Fibroblast of pulmonary artery (primary cell): Measurements from ENCODE around the gene SERTAD3.
"Not testable (repeated sequence)": the region's sequence is repeated elsewhere in the genome, so short reads cannot be mapped to it uniquely, and the experiment has no call there.

ENCODE experiments used
- DNase-seq: peaks from one replicate; pipeline ENCODE4 v3.0.0-alpha.2; 2010; ENCODE audit warnings: low read depth
- H3K4me3 ChIP-seq: replicated peaks from 2 replicates; pipeline ENCODE4 v1.5.1; 2011; ENCODE audit warnings: low read depth, mild to moderate bottlenecking, control low read depth, low read length, moderate library complexity
- CTCF ChIP-seq: IDR thresholded peaks from 2 replicates; pipeline ENCODE4 v1.5.1; 2011; ENCODE audit warnings: mild to moderate bottlenecking, control low read depth, low read length, inconsistent platforms; ENCODE audit errors: missing control alignments

SERTAD3 gene, protein sequence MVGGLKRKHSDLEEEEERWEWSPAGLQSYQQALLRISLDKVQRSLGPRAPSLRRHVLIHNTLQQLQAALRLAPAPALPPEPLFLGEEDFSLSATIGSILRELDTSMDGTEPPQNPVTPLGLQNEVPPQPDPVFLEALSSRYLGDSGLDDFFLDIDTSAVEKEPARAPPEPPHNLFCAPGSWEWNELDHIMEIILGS

DNA sequence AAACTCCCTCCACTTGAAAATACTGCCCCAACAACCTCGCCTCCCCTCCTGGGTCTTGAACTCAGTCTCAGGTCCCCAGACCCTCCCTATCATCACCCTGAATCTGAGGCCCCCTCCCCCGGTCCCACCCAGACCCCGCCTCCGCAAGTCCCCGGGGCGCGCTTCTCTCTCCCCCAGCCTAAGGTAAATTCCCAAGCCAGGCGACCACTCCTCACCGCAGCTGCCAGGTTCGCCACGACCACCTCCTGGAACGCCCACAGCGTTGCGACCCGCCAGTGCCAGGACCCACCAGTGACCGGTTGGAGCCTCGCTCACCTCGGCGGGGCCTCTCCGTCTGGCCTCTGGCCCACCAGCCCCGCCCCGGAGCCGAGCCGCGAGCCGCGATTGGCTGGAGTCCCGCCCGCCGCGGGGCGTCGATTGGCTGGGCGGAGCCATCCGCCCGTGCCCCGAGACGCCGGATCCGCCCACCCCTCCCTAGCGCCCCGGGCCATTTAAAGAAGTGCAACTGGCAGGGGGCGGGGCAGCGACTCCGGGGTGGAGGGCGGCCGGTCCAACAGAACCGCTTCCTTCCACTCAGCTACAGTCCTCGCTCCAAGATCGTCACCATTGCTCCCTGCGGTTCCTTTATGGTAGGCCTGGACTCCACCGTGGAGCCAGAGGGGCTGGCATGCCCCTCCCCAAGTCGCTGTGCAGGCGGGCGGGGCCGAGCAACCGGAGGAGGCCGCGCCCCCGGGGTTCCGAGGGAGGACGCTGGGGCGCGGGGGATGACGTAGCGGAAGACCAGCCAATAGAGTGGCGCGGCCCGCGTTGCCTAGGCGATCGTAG lies at the start of gene SERTAD3:
SERTAD3 (minus strand) TSS at position 336 of the 825 bp plus-strand sequence. CDS start 2,255 bp downstream, outside the sequence.
- peak; percentile 95 for DNase-seq
- peak within 1 kb of the TSS; percentile 100 for H3K4me3 ChIP-seq

GRCh38 chr19:40493778-40494177 lies 49.6 kb upstream of the SERTAD3 start:
- no peak for TF ChIP-seq CTCF
- no peak overlapping the region for H3K4me3 ChIP-seq
- no peak for DNase-seq

More for the DNA sequence above, at the start of gene SERTAD3:
- TF ChIP-seq CTCF = no peak

DNA sequence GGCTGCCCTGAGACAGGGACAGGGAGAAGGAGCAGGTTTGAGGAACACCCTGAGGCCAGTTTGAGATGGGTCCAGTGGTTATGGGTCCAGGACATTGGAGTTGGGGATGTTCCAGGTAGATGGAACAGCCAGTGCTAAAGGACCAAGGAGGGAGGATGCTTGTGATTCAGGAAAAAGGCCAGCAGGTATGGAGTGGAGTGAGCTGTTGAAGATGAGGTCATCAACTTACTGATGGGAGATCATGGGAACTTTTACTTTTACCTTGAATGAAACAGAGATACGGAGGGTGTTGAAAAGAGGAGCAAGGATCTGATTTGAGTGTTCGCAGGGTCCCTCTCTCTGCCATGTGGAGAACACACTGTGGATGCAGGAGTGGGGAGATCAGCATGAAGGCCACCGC lies 48.1 kb upstream of the SERTAD3 start:
- no peak overlapping the region for H3K4me3 ChIP-seq
- no peak for DNase-seq
- TF ChIP-seq CTCF = no peak

DNA sequence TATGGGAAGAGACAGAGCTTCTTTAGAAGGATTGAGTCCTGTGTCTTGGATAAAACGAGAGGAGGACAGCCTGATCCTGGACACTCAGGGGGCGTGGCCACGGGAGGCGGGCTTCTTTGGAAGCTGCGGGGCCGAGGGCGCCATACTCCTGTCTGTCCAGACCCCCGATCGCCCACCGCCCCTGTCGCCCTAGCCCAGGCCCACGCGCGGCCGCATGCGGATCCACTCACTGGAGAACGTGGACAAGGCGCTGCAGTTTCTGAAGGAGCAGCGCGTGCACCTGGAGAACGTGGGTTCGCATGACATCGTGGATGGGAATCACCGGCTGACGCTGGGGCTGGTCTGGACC lies 45.7 kb upstream of the SERTAD3 start:
- TF ChIP-seq CTCF = no peak
- no peak overlapping the region for H3K4me3 ChIP-seq
- DNase-seq = no peak

DNA sequence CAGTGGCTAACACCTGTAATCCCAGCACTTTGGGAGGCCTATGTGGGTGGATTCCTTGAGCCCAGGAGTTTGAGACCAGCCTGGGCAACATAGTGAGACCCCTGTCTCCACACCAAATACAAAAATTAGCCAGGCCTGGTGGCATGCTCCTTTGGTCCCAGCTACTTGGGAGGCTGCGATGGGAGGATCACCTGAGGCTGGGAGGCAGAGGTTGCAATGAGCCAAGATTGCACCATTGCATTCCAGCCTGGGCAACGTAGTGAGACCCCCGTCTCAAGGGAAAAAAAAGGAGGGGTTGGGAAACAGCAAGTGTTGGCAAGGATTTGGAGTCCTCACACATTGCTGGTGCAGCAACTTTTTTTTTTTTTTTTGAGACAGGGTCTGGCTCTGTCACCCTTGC lies 41.9 kb upstream of the SERTAD3 start:
- no peak for TF ChIP-seq CTCF
- H3K4me3 ChIP-seq = no peak overlapping the region
- no peak for DNase-seq

DNA sequence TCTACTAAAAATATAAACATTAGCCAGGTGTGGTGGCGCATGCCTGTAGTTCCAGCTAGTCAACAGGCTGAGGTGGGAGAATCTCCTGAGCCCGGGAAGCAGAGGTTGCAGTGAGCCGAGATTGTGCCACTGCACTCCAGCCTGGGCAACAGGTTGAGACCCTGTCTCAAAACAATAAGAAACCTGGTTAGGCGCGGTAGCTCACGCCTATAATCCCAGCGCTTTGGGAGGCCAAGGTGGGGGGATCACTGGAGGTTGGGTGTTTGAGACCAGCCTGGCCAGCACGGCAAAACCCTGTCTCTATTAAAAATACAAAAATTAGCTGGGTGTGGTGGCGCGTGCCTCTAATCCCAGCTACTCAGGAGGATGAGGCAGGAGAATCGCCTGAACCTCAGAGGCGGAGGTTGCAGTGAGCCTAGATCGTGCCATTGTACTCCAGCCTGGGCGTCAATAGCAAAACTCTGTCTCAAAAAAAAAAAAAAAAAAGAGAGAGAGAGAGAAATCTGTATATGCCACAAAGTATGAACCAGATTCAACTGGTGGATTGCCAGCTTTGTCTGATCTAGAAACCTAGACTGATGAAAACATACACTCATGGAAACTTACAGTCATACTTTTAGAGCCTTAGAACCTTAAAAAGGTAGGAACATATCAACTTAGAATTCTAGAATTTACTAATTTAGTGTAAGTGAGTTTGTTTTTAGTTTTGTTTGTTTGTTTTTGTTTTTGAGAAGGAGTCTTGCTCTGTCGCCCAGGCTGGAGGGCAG lies 31.9 kb upstream of the SERTAD3 start:
- H3K4me3 ChIP-seq = not testable (repeated sequence)
- peak; percentile 6 for DNase-seq

- no peak overlapping the region for H3K4me3 ChIP-seq
- no peak for TF ChIP-seq CTCF
- DNase-seq = no peak
These were observed 30.6 kb upstream of the SERTAD3 start for GRCh38 chr19:40474737-40475136.
